Left hindlimb (tissue), 1 donor: ENCODE results near the gene ZFPM1.
"Not testable (repeated sequence)": the region's sequence is repeated elsewhere in the genome, so short reads cannot be mapped to it uniquely, and the experiment has no call there.

Experiments
- DNase-seq: peaks from one replicate; pipeline ENCODE4 v3.0.0-alpha.2; 2018

ZFPM1 gene

DNA sequence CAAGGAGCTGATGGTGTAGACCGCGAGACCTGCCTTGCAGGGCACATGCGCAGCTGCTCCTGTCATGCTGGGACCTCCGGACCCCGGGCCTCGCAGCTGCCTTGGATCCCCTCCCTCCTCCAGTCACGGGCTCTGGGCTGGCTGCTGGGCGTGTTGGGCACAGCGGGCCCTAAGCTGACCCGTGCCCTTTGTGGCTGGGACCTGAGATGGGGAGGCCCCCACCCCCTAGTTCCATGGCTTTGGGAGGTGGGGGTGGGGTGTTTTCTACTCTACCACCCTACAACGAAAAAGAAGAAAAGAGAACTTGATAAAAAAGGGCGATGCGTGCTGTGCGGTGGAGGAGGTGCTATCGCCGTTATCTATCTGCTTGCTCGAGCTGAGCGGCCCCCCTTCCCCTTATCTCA lies 14.5 kb downstream of the ZFPM1 start:
- DNase-seq = no peak

GRCh38 chr16:88468275-88469129 lies 15.4 kb downstream of the ZFPM1 start:
- DNase-seq = no peak

DNA sequence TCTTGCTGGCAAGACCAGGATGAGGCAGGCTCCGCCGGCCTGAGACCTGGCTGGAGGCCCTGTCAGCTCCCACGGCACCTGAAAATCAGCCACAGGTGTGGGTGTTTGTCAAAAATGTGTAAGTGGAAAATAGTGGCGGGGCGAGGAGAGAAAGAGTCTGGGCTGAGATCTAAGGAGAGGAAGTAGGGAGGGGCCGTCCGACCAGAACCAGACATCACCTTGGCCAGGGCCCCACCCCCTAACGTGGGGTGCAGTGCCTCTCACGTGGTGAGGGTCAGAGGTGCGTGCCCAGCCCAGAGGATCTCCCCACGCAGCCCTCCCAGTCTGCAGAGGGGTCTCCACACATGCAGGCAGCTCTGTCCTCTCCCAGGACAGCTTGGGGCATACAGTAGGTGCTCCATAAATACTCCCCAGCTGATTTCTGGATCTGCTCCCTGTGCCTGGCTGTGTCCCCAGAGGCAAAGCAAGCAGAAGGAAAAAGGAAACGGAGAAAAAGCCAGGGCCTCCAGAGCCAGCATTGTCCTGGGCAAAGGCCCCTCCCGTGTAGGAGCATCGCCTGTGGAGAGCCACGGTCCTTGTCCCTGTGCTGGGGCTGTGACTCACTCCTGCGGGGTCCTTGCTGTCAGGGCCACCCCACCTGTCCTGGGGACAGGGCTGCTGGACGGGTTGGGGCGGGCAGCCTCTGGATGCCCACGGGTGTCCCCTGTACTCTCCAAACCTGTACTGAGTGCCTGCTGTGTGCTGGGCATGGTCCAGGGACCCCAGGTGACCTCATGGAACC lies 16.7 kb downstream of the ZFPM1 start:
- no peak for DNase-seq

GRCh38 chr16:88470396-88470680 lies 17.3 kb downstream of the ZFPM1 start:
- DNase-seq = not testable (repeated sequence)

DNA sequence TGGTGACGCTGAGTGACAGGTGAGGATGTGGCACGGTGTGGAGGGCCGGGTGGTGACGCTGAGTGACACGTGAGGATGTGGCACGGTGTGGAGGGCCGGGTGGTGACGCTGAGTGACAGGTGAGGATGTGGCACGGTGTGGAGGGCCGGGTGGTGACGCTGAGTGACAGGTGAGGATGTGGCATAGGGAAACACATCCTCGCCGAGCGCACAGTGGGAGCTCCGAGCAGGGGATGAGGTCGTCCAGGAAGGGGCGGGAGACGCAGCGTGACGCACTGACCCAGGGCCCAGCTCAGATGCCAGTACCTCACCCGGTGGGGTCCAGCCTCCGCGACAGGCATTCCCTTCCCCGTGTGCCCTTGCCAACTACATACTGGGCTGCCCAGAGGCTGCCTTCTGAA lies 17.6 kb downstream of the ZFPM1 start:
- DNase-seq = not testable (repeated sequence)

GRCh38 chr16:88471115-88471514 lies 18.0 kb downstream of the ZFPM1 start:
- no peak for DNase-seq

GRCh38 chr16:88471575-88471974 lies 18.5 kb downstream of the ZFPM1 start:
- DNase-seq = no peak

- no peak for DNase-seq
These were observed 19.0 kb downstream of the ZFPM1 start for GRCh38 chr16:88472069-88472468.

DNA sequence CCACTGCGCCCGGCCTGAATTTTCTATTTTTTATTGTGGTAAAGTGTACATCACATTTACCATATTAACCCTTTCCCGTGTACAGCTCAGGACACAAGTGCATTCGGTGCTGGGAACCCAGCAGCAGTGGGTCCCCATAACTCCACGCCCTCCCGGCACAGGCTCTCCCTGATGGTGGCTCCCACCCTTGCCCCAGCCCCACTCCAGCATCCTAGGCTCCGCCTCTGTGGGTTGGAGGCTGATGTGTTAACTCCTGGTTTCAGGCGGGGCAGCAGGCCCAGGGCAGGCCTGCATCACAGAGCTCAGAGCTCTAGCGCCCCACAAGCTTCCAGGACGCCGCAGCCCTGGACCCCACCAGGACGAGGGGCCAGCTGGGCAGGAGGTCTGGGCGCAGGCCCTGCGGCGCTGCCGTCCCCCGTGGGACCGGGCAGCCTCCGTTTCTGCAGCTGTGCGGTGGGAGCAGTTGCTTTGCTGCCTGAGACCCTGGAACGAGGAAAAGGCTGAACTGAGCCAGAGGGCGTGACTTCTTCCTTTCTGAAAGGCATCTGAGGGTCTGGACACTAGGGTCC lies 19.6 kb downstream of the ZFPM1 start:
- DNase-seq = no peak

DNA sequence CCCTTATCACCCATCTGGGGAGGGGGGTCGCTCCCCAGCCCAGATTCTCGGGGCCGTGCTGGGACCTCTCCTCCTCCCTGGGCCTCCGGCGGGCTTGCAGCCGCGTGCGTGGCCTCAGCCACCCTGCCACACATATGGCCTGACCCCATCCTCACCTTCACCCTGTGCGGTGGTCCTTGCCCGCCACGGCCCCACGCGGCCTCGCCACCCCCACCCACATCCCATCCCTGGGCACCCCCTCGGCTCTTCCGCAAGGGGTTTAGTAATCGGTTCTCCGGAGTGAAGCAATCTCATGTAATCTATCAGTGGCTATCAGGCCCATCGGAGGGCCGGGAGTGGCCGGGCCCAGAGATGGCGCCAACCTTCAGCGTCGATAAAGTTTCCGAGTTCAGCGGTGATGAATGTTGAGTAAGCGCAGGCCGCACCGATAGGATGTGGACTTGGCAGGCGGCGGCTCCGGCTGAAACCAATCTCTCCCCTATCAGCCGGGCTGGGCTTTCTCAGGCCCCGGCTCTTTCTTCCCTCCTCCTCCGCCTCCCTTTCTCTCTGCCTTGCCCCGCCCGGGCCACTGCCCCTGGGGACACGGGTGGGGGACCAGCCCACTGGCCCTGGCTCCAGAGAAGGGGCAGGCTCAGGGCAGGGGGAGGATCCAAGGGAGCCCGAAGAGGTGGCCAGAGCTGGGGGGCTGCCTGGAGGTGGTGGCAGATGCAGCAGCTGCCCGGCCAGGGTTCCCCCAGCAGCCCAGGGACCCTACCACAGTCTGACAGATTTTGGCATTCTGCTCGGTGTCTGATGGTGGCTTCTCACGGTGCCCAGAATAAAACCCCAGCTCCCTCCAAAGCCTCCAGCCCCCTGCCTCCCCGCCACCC lies 20.8 kb downstream of the ZFPM1 start:
- DNase-seq = no peak

GRCh38 chr16:88475037-88475436 lies 22.0 kb downstream of the ZFPM1 start:
- DNase-seq = no peak

DNA sequence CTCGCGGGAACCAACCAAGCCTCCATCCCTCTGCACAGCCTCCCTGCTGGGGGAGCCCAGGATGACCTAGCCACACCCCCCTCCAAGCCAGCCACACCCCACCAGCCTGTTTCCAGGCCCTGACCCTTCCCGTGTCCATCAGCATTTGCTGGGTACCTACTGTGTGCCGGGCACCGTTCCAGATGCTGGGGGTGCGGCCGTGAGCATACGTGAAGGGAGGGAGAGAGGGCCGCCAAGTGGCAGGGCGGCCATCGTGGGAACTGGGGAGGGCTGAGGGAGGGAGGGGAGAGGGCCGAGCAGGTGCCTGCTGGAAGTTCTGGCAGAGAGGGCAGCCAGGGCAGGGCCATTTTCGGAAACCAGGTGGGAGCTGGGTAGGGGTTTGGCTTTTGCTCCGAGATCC lies 23.1 kb downstream of the ZFPM1 start:
- no peak for DNase-seq

DNA sequence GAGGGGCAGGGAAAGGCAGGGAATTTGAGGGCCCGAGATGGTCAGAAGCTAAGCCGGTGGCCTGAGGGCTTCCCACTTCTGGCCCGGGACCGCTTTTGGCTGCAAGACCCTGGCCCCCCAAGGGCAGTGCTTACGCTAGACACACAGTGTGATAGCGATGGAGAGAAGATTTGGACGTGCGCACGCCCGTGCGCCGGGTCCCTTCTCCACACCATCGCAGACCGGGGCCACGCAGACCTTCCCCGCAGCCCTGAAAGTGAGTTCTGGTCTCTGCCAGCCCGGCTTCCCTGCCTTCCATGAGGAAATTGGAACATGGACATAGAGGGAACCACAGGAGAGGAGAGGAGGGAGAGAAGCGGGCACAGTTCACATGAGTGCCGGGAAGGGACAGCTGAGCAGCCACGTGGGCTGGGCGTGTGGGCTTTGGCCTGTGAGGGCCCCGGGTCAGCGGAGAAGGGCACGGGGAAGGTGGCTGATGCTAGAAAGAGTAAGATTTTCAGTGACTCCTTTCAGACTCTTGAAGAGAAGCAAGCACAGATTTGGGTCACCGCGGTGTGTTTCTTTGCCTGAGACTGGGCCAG lies 23.8 kb downstream of the ZFPM1 start:
- DNase-seq = no peak

DNA sequence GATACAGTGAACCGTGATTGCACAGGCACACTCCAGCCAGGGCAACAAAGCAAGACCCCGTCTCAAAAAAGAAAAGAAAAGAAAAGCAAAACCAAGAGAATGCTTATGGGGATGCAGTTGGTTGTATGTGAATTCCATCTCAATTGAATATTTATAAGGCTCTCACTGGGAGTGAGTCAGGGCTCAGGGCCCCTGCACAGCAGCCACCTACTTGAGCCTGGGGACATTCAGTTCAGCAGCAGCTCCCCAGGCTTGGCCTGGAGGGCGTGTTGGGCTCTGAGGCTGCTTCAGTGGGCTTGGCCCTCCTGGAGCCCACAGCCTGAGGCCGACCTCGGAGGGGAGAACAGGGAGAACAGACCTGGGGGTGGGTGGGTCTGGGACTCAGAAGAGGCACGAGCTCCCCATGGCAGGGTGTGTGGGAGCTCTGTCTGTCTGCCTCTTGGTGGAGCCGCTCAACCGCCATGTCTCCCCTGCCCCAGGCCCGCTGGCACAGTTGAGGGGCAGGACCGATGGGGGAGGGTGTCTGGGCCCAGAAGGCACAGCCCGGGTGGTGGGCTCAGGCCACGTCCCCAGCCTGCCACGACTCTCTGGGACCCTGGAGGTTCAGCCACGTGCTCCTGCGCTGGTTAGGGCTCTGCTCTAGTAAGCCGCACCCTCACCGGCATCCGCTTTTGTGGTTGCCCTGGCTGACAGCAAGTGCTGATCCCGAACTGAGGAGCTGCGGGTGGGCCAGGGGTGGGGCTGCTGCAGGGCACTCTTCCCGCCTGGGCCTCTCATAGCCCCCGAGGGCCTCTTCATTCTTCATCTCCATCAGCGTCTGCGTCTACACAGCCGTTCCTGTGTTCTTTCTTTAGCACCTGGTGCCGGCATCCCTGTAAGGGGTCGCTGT lies 24.8 kb downstream of the ZFPM1 start:
- no peak for DNase-seq

DNA sequence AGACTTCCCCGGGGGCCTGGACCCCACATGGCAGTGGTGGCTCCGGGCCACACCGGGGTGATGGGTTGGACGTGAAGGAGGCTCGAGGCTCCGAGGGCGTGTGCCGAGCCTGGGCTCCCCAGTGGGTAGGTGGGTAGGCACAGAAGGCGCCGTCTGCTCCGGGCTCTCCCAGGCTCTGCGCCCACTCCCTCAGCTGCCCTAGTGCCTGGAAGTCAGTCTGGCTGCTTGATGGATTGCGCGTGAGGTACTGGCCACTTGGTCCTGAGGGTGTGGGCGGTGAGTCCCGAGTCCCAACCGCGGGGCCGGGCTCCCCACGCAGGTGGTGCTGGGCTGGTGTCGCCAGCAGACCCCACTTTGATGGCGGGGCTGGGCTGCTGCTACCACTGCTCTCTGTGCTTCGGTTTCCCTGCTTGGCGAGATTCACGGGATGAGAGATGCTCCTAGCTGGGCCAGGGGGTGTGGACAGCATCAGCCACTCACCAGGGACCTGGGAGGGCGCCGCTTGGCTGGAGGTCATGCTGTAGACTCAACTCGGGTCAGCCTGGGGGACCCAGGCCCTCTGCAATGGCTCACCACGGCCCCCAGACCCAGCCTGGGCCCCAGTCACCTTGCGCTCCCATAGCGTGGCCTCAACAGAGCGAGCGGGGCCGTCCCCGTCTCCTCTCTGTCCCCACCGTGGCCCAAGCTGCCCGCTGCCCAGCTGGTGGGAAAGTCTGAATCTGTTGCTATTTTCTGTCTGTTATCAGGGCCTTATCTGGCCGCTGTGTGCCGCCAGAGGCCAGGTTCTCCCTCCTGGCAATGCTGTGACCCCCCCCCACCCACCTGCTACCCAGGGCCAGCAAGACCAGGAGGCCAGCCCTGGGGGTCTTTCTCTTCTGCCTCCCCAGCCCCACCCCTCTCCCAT lies 26.1 kb downstream of the ZFPM1 start:
- no peak for DNase-seq

GRCh38 chr16:88479793-88480760 lies 27.0 kb downstream of the ZFPM1 start:
- no peak for DNase-seq

DNA sequence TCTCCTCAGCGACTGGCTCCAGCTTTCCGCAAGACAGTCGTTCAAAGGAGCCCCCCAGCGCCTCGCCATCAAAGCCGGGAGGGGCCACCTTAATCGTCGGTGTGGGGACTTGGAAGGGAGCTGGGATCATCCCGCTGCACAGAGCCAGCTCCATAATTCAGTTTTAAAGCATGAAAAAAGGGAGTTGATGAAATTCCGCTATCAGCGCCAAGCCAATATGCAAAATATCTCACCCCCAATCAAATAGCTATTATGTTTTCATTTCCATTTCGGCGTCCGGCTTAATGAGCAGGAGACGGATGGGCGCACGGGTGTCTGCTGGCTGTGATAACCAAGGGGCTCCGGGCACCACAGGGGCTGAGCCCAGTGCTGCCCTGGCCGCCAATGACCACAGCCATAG lies 27.7 kb downstream of the ZFPM1 start:
- no peak for DNase-seq

DNA sequence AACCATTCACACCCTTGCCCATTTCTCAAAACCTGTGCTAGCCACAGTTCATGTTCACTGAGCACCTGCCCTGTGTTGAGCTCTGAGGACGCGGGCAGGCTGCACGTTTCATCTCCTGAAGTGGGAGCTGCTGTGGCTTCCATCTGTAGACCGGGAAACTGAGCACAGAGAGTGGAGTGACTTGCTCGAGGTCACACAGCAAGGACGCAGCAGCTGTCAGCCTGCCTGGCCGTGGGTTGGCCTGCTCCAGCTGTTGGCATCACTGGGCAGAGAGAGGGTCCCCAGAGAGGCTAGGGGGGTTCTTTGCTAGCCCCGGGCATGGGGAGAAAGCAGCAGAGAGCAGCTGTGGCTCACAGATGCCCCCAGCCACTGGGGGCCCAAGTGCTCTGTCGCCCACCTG lies 28.8 kb downstream of the ZFPM1 start:
- DNase-seq = no peak
